OCI-M2 (cell line): ENCODE measurements around the gene RAB3GAP1.

ENCODE experiments used
- DNase-seq: peaks from one replicate; lab custom pipeline; 2025; ENCODE audit not compliant: unreplicated experiment; lab: John Stamatoyannopoulos, UW

RAB3GAP1 gene

DNA sequence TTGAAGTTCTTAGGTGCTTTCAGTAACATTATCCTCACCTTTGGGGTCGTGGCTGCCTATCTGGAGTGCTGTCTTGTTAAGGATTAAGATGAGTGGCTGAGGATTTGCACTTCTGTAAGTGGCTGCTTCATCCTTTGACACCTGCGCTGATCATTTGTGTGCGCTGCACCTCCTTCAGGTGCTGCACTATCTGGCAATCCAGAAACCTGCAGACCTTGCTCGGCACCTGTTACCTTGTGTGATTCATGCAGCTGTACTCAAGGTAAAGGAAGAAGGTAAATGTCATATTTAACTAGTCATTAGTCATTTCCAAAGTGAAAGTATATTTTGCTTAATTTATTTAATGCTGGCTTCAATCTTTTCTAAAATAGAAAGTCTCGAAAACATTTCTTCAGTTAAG, 110.3 kb downstream of the RAB3GAP1 start:
- no peak for DNase-seq

DNA sequence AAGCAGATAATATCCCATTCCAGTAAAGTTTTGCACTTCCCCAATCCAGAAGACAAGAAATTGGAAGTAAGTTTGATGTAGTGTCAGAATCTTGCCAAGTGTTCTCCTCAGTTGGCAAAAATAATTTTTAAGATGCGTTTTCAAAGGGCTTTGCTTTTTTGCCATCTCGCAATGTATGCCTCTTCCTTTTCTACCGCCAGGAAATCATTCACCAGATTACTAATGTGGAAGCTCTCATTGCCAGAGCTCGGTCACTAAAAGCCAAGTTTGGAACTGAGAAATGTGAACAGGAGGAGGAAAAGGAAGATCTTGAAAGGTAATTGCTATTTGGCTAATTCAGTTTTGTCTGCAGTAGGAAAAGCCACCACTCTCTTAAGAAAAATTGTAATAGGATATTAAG, 110.7 kb downstream of the RAB3GAP1 start:
- DNase-seq, result no peak

DNA sequence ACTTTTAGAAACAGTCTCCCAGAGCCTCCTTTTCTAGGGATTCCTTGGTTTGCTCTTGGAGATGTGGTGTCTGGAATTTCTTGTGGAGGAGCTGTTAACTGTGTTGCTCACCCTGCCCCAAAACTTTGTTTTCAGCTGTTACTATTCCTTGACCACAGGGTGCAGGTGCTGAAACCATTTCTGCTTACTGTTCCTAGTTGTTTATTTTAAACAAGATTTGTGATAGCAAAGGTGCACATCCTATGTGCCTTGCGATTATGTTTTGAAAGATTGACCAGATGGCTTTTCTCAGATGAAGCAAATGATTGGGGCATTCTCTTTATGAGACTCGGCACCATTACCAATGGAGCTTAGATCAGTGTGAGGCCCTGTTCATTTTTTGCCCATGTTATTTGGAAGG, 111.2 kb downstream of the RAB3GAP1 start:
- no peak for DNase-seq

DNA sequence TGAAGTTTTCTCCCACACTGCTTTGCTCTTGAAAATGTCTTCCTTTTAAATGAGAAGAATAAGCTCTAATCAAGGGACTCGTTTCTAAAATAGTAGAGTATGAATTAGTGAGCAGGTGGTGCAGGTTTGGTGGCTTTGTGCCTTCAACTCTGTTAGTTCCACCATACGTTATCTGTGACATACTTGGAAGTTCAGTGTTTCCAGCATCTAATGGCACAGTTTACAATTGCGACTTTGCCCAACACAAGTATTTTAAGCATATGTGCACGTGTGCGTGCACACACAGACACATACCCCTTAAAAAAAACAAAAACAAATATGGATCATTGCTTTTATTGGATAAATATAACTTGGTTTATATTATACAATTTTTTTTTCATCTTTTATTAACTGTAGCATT, 111.8 kb downstream of the RAB3GAP1 start:
- DNase-seq, result no peak

DNA sequence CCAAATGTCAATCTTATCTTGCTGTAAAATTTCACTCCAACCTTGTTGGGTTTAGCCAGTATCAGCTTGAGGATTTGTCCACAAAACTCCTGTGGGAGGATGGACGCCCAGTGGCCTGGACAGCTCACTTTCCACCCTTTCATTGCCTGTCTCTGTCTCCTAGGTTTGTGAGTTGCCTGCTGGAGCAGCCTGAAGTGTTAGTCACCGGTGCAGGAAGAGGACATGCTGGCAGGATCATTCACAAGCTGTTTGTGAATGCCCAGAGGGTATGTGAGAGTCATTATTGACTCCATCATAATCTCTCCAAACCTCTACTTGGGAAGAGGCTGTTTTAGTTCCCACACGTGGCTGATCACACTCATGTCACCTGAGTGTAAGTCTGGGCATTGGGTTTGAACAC, 112.3 kb downstream of the RAB3GAP1 start:
- no peak for DNase-seq

DNA sequence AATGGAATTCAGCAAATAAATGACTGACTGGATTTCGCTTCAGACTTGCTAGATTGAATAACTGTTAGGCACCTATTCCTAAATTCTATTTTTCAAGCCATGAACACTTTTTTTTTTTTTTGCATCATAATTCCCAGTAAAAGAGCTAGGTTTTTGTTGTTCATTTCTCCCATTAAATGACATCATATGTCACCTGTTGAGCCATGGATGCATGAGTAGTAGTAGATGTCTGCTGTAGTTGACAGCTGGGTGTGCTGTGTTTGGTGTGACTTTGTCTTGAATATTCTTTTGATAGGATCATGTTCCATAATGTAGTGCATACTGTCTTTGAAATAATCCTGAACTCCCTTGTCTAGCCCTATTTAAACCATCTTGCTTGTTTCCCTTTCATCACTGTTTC, 115.2 kb downstream of the RAB3GAP1 start:
- DNase-seq, result no peak

DNA sequence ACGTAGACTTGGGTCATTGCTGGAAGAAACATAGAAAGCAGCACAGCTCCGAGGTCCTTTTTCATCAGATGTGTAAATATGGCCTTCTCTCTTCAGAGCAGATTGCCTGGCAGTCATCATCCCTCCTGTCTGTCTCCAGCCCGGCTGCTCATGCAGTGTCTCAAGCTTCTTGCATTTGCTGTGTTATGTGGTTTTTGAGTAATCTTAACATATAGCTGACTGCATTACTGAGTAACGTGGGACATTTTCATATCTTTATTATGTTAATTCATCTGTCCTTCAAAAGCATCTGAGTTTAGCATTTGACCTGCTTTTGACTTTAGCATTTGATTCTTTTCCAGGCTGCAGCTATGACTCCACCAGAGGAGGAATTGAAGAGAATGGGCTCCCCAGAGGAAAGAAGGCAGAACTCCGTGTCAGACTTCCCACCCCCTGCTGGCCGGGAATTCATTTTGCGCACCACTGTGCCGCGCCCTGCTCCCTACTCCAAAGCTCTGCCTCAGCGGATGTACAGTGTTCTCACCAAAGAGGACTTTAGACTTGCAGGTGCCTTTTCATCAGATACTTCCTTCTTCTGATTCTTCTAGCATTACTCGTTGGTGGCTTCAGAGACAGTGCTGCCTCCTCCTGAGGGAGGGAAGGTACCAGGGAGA, 116.2 kb downstream of the RAB3GAP1 start:
- no peak for DNase-seq

DNA sequence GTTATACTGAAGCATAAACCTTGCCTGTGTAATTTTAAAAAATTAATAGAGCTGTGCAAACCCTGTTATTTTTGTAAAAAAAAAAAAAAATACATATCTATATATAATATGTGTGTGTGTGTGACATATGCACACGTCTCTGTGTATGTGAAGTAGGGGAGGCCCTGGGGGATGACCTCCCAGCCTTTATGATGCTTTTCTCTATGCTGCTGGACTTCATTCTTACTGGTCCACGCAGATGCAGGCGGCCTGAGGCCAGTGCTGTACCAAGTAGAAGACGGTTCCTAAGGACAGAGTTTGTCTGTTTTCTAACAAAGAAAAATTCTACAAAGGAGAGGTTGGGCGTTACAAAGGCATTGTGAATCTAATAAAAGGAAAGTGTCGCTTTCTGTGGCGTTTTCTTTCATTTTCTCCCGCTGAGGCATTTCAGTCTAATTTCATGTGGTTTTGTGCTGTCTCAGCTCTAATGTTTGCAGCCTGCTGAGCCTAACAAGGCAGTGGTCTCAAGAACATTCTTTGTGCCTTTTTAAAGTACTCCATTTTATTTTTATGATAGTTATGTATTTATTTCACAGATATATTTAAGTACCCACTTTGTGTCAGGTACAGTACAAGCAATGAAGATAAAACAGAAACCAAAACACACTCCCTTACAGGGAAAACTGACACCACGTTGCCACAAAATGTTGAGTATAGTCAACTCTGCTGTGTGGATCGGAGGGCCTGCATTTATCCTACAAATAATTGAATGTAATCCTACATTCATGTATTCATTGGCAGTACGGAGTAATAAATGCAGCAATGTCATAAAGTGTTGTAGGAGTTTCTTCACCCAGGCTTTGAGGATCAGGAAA, 118.0 kb downstream of the RAB3GAP1 start:
- DNase-seq, result no peak

DNA sequence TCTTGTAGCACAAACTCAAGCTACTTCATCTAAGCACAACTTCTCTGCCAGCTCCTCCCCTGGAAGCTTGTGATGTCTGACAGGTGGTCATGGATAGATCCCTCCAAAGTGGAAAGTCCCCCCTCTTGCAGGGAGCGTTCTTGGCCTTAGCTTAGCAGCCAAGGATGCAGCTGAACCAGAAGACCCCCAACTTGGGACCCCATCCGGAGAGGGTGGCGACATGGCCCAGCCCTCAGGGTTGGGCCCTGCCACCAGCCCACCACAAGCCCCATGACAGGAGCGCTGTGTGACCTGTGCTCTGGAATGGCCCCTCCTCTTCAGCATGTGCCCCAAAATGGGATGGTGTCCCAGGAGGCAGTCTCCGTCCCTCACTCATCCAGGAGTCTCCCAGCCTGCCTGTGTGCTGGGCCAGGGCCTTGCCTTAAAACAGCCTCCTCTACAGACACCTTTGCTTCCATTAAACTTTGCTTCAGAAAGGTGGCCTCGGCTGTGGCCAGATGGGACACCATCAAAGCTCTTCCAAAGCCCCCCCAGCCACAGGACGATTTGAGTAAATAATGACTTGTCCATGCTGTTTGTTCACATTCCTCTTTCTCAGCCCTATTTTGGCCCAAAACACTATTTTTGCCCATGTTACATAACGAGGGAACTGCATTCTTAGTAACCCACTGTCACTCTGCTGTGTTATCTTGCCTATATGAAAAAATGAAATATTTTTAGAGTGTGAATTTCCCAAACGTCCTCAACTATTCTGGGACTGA, 122.1 kb downstream of the RAB3GAP1 start:
- no peak for DNase-seq

DNA sequence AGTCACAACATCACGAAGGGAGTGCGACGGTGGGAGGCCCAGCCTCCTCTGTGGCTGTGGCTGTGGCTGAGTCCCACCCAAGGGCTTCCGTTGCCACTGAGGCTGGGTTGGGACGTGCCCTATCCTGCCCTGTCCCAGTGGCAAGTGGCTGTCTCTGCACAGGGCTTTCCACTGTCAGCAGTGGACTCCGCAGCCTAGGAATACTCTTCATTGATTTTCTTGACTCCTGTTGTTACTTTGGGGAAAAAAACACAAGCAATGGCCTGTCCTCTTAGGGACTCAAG, 122.7 kb downstream of the RAB3GAP1 start:
- DNase-seq, result no peak

DNA sequence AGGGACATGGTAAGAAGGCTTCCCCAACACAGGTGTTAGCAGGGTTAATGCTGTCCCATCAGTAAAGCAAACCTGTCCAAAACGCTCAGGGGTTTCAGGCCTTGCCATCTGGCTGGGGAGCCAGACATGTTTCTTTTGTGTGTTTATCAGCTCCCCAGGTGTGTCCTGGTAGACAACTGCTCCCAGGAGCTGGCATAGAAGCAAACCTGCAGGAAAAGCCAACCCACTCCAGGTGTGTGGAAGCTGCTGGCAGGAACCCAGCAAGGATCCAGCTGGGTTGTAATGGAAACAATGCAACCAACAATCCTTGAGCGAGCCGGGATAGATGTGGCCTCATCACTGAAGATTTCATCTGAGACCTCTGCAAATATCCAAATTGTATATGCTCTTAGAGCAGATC, 123.1 kb downstream of the RAB3GAP1 start:
- no peak for DNase-seq

DNA sequence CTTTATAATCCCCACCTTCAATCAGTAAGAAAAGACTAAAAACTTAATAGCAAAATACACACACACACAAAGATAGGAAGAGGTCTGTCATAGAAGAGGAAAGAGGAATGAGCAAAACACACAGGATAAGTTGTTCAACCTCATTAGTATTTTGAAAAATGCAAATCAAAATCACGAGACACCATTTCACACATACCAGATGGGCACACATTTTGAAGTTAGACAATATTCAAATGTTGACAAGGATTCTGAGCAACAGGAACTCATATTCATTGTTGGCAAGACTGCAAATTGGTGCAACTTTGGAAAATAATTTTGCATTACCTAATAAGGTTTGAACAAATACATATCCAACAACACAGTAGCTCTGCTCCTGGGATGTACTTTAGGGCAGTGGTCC, 127.6 kb downstream of the RAB3GAP1 start:
- no peak for DNase-seq

DNA sequence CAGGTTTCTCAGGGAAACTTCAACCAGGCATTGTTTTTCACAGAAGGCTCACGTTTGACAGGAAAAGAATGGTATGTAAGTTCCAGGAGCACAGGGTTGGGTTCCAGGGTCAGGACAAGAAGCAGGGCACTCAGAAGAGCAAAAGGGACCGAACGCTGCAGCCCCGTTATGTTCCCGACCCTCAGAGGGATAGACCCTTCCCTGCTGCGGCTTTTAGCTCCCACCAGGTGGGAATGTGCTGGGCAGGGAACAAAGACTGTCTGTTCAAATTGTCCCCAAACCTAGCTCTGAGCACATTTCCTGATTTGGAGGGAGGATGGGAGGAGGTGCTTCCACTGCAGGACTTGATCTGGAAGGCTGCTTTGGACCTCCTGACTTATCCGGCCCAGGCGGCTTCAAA, 130.1 kb downstream of the RAB3GAP1 start:
- no peak for DNase-seq

DNA sequence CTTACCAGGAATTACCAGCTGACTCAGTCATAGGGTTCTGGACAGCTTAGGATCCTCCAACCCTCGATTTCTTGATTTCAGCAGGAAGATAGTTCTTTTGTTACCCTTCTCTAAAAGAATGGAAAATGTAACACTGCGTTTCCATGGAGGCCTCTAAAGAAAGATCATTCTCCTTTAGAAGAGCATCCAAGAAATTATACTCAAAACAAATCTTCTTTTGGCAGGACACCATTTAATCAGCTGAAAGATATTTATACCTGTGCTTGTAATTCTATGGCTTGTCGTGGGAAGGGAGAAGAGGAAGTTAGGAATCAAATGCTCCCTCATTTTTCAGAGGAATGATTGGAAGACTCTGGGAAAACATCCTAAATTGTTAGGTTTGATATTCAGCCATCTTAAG, 130.5 kb downstream of the RAB3GAP1 start:
- no peak for DNase-seq

DNA sequence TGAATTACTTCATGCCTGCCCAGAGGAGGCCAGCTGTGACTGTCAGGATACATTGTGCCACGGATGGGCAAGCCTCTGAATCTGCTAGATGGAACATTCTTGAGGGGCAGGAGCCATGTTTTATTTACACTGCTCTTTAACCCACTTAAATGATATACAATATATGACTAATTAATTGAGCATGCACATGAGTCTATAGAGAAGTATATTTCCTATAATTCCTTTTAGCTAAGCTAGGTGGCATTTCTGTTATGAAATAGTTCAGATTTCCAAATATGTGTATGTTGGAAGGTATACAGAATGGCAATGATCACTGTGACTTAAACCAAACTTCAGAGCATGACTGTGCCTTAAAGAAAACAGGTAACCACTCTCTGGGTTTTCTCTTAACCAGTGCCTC, 131.7 kb downstream of the RAB3GAP1 start:
- DNase-seq, result no peak

DNA sequence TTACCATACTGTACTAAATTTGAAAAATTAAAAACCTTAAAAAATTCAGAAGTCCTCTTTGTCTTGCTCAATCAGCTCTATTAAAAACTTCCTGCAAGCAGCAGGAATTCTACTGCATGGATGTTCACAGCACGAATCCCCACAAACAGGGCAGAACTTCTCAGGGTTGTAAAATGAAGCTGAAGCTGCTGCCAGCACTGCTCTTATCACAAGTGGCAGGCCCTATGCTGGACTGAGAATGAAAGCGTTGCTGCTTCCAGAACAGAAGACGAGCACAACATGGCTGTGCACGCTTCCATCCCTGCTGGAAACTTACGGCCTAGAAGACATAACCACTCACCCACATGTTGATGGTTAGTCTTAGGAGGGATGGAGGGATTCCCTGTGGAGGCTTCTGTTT, 134.0 kb downstream of the RAB3GAP1 start:
- DNase-seq, result no peak

DNA sequence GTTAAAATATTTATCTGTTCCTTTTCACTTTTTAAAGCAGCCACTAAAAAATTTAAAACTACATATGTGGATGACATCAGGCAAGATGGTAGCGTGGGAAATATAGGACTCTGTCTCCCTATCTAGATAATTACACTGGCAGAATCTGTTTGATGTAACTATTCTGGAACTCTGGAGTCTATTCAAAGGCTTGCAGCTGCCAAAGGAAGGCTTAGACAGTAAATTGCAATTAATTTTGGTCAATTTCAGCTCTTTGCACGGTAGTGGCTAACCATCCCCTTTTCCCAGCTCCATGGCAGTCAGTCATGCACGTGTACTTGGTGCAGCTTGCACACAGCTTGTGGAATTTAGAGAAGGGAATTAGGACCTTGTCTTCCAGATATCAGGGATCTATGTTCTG, 135.2 kb downstream of the RAB3GAP1 start:
- no peak for DNase-seq

DNA sequence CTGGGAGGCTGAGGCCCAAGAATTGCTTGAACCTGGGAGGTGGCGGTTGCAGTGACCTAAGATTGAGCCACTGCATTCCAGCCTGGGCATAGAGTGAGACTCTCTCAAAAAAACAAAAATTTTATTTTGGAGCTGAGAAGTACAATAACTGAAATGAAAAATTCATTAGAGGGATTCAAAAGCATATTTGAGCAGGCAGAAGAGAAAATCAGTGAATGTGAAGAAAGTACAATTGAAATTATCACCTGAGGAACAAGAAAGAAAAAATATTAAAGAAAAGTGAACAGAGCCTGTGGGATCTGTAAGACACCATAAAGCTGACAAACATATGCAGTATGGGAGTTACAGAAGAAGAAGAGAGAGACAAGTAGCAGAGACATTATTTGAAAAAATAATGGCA, 137.1 kb downstream of the RAB3GAP1 start:
- no peak for DNase-seq

DNA sequence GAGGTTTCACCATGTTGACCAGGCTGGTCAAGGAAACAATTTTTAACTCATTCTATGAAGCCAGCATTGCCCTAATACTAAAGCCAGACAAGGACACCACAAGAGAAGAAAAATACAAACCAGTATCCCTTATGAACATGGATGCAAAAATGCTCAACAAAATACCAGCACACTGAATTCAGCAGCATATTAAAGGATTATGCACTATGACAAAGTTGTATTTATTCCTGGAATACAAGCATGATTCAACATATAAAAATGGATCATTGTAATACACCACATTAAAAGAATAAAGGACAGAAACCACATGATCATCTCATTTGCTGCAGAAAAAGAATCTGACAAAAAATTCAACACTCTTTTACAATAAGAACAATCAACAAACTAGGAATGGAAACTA, 138.7 kb downstream of the RAB3GAP1 start:
- no peak for DNase-seq

DNA sequence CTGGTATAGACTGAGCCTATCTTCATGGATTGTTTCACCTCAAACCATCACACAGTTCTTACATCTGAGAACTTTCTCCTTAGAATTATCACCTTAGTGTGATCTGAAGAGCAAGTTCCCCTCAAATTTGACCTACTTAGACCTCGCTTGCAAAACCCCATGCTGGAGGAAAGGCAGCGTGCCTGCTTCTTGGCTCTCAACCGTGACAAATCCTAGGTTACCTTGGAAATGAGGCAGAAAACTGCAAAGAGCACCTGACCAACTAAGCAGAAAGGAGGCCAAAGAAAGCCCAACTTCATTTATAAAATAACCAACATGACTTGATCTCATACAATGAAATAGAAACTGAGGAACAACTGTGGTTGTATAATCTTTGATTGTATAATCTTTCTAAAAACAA, 146.4 kb downstream of the RAB3GAP1 start:
- no peak for DNase-seq

DNA sequence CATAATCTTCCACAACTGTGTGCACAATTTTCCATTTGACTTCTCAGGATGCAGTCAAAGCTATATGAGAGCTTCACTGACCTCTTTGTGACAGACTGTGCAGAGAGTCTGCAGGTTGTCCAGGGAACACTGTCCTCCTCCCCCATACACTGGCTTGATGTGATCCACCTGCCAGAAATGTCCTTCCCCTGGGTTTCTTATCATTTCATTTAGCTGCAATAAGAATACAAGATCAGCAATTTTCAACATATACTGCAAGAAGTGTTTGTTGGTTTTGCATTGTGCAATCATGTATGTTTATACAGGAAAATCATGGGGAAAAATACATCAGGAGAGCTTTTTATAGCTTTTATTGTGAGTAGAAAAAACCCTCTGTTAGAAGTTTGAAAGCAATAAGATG, 150.7 kb downstream of the RAB3GAP1 start:
- DNase-seq, result no peak

DNA sequence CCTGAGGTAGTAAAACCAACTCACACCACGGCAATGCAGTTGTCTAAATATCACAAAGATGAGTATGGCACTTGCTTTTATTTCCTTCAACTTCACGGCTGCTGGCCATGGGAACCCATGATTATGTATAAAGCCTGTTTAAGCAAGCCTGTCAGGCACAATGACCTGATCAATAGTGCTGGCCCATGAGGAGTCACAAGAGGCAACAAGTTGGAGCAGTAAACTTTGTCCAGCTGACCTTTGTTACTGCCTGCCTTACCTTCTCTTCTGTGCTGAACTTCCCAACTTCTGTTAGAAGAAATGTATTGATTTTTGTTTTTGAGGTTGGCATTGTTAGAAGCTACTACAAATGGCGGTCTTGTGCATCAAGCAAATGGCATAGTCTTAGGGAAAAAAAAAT, 151.9 kb downstream of the RAB3GAP1 start:
- no peak for DNase-seq
